ENCODE data around the gene NPFFR1.

GRCh38 chr10:70206762-70207161, 77.0 kb downstream of the NPFFR1 start:
- no peak for TF ChIP-seq GATA2 (IDR thresholded peaks at IDR 0.05; ENCODE audit: low read depth, low read length)
- no peak for TF ChIP-seq GATA3 (IDR thresholded peaks at IDR 0.05; ENCODE audit: low read depth, low read length)
